Spleen (tissue), 11 donors: ENCODE measurements around the gene PAX7. TPM values are rescaled to one million over a fixed set of nuclear protein-coding genes. Genes with fewer than 3 reads are reported as not detected.

Experiments
- DNase-seq: peaks from one replicate; pipeline ENCODE4 v3.0.0-alpha.2; 2020
- H3K27ac ChIP-seq, 8 donors: fragments of 200-600 bp; sonication (generic) in 7 of 8; 1 replicate in 4 of 8; 2 replicates in 4 of 8; pipeline versions ENCODE4 v1.5.0 to v1.8.0; 2016 to 2021; ENCODE audit warnings: inconsistent platforms in 4 of 8, mild to moderate bottlenecking in 4 of 8, moderate library complexity in 1 of 8
- H3K27me3 ChIP-seq, 7 donors: fragments of 200-600 bp; sonication (generic) in 6 of 7; replicated peaks in 1 of 7; 1 replicate in 4 of 7; 2 replicates in 3 of 7; pipeline versions ENCODE4 v1.5.0 to v1.8.0; 2016 to 2021; ENCODE audit warnings: inconsistent platforms in 3 of 7, mild to moderate bottlenecking in 1 of 7
- H3K36me3 ChIP-seq, 6 donors: fragments of 200-600 bp; sonication (generic) in 5 of 6; 1 replicate in 4 of 6; 2 replicates in 2 of 6; pipeline versions ENCODE4 v1.5.0 to v1.8.0; 2016 to 2021; ENCODE audit warnings: inconsistent platforms in 2 of 6
- H3K4me1 ChIP-seq, 6 donors: fragments of 200-600 bp; sonication (generic) in 5 of 6; 1 replicate in 3 of 6; 2 replicates in 3 of 6; pipeline versions ENCODE4 v1.5.0 to v1.8.0; 2016 to 2021; ENCODE audit warnings: inconsistent platforms in 3 of 6
- H3K4me3 ChIP-seq, 8 donors: fragments of 200-600 bp; sonication (generic) in 7 of 8; 1 replicate in 4 of 8; 2 replicates in 4 of 8; pipeline versions ENCODE4 v1.5.0 to v1.8.0; 2016 to 2021; ENCODE audit warnings: inconsistent platforms in 4 of 8, mild to moderate bottlenecking in 4 of 8, moderate library complexity in 2 of 8
- H3K9me3 ChIP-seq, 8 donors: fragments of 200-600 bp; sonication (generic) in 7 of 8; 1 replicate in 4 of 8; 2 replicates in 4 of 8; pipeline versions ENCODE4 v1.5.0 to v1.8.0; 2016 to 2021; ENCODE audit warnings: inconsistent platforms in 4 of 8
- POLR2A ChIP-seq, 3 donors: fragments of 450-650 bp; IDR thresholded peaks; one replicate each; pipeline ENCODE4 v1.5.1; 2017; ENCODE audit warnings: antibody characterized with exemption in 3 of 3, mild to moderate bottlenecking in 1 of 3
- POLR2AphosphoS5 ChIP-seq, 3 donors: sonication (generic); formaldehyde crosslinking; IDR thresholded peaks; one replicate each; pipeline ENCODE4 v1.5.1; 2017; ENCODE audit warnings: antibody characterized with exemption in 3 of 3
- WGBS, 5 donors: extraction: QIAGEN DNeasy Blood & Tissue Kit in 3 of 5; methylation state at CpG; one replicate each; pipeline versions ENCODE4 v1.1.5 to v1.1.7; 2013 to 2018; 5-methylcytosine and 5-hydroxymethylcytosine counted together
- intact Hi-C: fragments of 100-400 bp; cut with DNase I; formaldehyde crosslinking; loops from one replicate; pipeline ENCODE4 v1.15.0; 2023; ENCODE audit warnings: low total_unique reads
- polyA plus RNA-seq, 3 donors: library from polyadenylated mRNA; stranded (reverse); fragments of 200-250 nt; gene quantifications; one replicate each; pipeline ENCODE4 v1.2.1, GENCODE V29; 2013
- total RNA-seq, 7 donors: library from RNA; depleted of rRNA in 3 of 7; stranded (reverse); fragments of >200 nt in 3 of 7; fragmentation: NEBNext Ultra II Directional in 4 of 7; extraction: Animal tissue kit (Norgen Biotek cat#: 25700) in 4 of 7; gene quantifications; one replicate each; pipeline versions ENCODE4 v1.1.0 to v1.2.1, GENCODE V29; 2016 to 2021
- TF ChIP-seq, protein P1 (sequence below), 11 experiments: fragments of 200-600 bp in 7 of 11; fragments of 450-650 bp in 4 of 11; sonication (generic) in 4 of 11; IDR thresholded peaks in 8 of 11; conservative IDR thresholded peaks in 3 of 11; 1 replicate in 7 of 11; 2 replicates in 4 of 11; pipeline versions ENCODE4 v1.4.0 to v1.8.0; 2016 to 2021; ENCODE audit warnings: antibody characterized with exemption in 11 of 11, inconsistent platforms in 4 of 11, mild to moderate bottlenecking in 1 of 11
- donor health status: healthy with polysubstance abuse.
- donor health status: DM: no; HTN: no; CAD: no; lungs with moderate emphysema.
- donor health status: DM: no; HTN: no; CAD: no.
- donor health status: Bipolar disorder and iron deficiency.
- donor health status: healthy.
- donor health status: DM: no; HTN: no; CAD: no.
- donor health status: DM: yes; HTN: yes; CAD: no.

PAX7 gene
- total and polyA plus RNA-seq, 10 donors = not detected

DNA sequence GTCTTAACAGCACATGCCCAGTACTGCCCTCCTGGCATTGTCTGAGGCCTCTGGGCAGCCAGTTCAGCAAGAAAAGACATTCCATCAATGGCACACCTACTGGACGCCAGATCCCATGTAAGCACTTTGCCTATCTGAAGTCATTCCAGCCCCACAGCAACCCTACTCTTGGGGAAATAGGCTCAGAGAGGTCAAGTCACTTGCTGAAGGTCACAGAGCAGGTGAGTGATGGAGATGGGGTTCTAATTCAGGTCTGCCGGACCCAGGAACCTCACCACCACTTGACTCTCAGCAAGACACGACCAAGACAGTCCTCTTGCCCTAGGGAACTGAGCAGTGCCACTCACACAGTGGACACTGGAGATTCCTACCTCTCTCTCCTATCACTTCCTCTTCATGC, 79.4 kb downstream of the PAX7 start:
- H3K9me3 ChIP-seq = no peaks in the 10 kb centered on the region
- 47 to 80% (median 73%) methylated on average over 3 of the region's 3 CpGs for WGBS, 5 donors
- H3K27ac ChIP-seq = no peak overlapping the region
- no peaks in the 10 kb centered on the region for H3K36me3 ChIP-seq
- no peaks in the 10 kb centered on the region for H3K4me1 ChIP-seq
- peaks cover 0 to 89% (median 9%) of the 10 kb centered on the region in 7 donors for H3K27me3 ChIP-seq
- no peak overlapping the region for H3K4me3 ChIP-seq
- no peak for DNase-seq
- intact Hi-C loops = no loop called here
- TF ChIP-seq POLR2A (IDR thresholded peaks at IDR 0.05) (no peak), POLR2AphosphoS5 (IDR thresholded peaks at IDR 0.05) (no peak)
- TF ChIP-seq, protein P1, sequence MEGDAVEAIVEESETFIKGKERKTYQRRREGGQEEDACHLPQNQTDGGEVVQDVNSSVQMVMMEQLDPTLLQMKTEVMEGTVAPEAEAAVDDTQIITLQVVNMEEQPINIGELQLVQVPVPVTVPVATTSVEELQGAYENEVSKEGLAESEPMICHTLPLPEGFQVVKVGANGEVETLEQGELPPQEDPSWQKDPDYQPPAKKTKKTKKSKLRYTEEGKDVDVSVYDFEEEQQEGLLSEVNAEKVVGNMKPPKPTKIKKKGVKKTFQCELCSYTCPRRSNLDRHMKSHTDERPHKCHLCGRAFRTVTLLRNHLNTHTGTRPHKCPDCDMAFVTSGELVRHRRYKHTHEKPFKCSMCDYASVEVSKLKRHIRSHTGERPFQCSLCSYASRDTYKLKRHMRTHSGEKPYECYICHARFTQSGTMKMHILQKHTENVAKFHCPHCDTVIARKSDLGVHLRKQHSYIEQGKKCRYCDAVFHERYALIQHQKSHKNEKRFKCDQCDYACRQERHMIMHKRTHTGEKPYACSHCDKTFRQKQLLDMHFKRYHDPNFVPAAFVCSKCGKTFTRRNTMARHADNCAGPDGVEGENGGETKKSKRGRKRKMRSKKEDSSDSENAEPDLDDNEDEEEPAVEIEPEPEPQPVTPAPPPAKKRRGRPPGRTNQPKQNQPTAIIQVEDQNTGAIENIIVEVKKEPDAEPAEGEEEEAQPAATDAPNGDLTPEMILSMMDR (IDR thresholded peaks at IDR 0.05 in 8 of 11, conservative IDR thresholded peaks at IDR 0.05 in 3 of 11) = no peak

DNA sequence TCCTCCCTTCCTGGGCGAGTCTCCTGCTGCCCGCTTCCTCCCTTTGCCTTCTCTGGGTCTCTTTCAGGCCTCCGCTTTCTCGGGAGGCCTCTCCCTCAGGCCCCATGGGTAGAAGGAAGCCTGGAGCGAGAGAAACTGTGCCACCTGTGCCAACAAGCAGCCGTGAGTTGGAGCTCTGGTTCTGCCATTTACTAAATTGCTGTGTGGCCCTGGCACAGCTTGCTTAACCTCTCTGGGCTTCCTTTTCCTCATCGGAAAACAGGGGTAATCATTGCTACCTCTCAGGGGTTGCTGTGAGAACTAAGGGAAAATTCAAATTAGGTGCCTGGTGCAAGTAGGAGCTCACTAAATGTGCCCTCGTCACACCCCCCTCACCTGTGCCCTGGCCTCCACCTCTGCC, 80.4 kb downstream of the PAX7 start:
- H3K9me3 ChIP-seq = no peaks in the 10 kb centered on the region
- H3K4me1 ChIP-seq = peaks cover 0 to under 1% (median 0%) of the 10 kb centered on the region in 6 donors
- no peak overlapping the region for H3K27ac ChIP-seq
- H3K4me3 ChIP-seq = no peak overlapping the region
- intact Hi-C loops = no loop called here
- H3K27me3 ChIP-seq = peaks cover 0 to 89% (median 11%) of the 10 kb centered on the region in 7 donors
- TF ChIP-seq POLR2AphosphoS5 (IDR thresholded peaks at IDR 0.05) (no peak), POLR2A (IDR thresholded peaks at IDR 0.05) (no peak)
- TF ChIP-seq, protein P1 (IDR thresholded peaks at IDR 0.05 in 8 of 11, conservative IDR thresholded peaks at IDR 0.05 in 3 of 11) = no peak
- H3K36me3 ChIP-seq = no peaks in the 10 kb centered on the region
- no peak for DNase-seq
- 57 to 74% (median 62%) methylated on average over 8 of the region's 8 CpGs for whole genome bisulfite sequencing, 5 donors

DNA sequence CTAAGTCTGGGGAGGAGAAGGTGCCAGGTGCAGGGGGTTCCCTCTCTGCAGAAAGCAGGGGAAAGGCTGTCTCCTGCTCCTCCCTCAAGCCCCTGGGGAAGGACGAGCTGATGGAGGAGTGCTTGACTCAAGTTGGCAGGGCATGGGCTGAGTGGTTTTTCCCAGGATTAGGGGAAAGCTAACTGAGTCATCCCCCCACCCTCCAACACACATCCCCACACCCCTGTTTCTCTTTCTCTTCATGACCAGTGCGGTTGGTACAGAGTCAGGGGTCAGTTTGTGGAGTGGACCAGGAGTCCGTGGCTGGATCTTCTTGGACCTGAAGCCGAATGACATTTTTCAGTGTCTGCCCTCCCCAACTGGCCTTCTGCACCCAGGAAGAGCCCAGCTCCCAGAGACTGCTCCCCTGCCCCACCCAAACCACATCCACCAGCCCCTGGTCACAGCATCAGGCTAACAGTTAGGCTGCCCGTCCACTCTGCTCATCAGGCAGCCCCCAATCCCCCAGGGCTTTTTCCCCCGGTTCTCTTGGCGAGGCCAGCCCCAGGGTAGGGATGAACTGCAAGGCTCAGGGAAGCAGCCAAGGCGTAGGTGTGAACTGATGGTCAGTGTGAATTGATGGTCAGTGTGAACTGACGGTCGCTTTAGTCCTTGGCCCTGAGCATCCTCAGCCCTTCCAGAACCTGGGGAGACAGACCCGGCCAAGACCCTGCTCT, 81.0 kb downstream of the PAX7 start:
- intact Hi-C loops = no loop called here
- H3K36me3 ChIP-seq = no peaks in the 10 kb centered on the region
- no peak for DNase-seq
- peaks cover 0 to 89% (median 11%) of the 10 kb centered on the region in 7 donors for H3K27me3 ChIP-seq
- 68 to 82% (median 69%) methylated on average over 11 of the region's 11 CpGs for WGBS, 5 donors
- no peak for TF ChIP-seq POLR2AphosphoS5 (IDR thresholded peaks at IDR 0.05)
- TF ChIP-seq, protein P1 (IDR thresholded peaks at IDR 0.05 in 8 of 11, conservative IDR thresholded peaks at IDR 0.05 in 3 of 11) = no peak
- no peak for TF ChIP-seq POLR2A (IDR thresholded peaks at IDR 0.05)
- peaks cover 0 to 8% (median 0%) of the 10 kb centered on the region in 6 donors for H3K4me1 ChIP-seq
- no peak overlapping the region for H3K4me3 ChIP-seq
- no peak overlapping the region for H3K27ac ChIP-seq
- H3K9me3 ChIP-seq = no peaks in the 10 kb centered on the region

DNA sequence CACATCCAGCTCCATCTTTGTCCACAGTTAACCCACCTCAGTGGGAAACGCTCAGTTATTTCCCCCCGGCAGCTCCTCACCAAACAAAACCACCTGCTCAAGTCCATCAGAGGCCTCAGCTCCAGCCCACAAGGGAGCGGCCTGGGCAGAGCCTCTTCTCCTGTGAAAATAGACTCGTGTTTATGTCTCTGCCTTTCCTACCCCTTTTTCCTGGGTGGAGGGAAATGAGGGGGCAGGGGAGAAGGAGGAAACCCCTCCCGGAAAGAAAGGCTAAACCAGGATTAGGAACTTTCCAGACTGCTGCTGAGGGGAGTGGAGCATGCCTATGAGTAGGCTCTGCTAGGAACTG, 81.6 kb downstream of the PAX7 start:
- no peak for DNase-seq
- no peaks in the 10 kb centered on the region for H3K36me3 ChIP-seq
- H3K27me3 ChIP-seq = peaks cover 0 to 92% (median 16%) of the 10 kb centered on the region in 7 donors
- H3K4me1 ChIP-seq = peaks cover 0 to 13% (median 2%) of the 10 kb centered on the region in 6 donors
- TF ChIP-seq POLR2AphosphoS5 (IDR thresholded peaks at IDR 0.05) (no peak), POLR2A (IDR thresholded peaks at IDR 0.05) (no peak)
- TF ChIP-seq, protein P1 (IDR thresholded peaks at IDR 0.05 in 8 of 11, conservative IDR thresholded peaks at IDR 0.05 in 3 of 11) = no peak
- intact Hi-C loops = no loop called here
- no peak overlapping the region for H3K27ac ChIP-seq
- no peaks in the 10 kb centered on the region for H3K9me3 ChIP-seq
- H3K4me3 ChIP-seq = no peak overlapping the region
- WGBS, 5 donors = 60 to 76% (median 73%) methylated on average over 5 of the region's 5 CpGs
